GM19438 (cell line): ENCODE results near the gene CA5A.
A peak's percentile ranks its signal among the peaks of the same experiment; 100 is the strongest.

ENCODE experiments used
- ATAC-seq: cut with Tn5 transposase; IDR thresholded peaks from one replicate; pipeline ENCODE4 v1.9.1; 2021; ENCODE audit warnings: low read depth; ENCODE audit not compliant: unreplicated experiment

The CA5A gene

DNA sequence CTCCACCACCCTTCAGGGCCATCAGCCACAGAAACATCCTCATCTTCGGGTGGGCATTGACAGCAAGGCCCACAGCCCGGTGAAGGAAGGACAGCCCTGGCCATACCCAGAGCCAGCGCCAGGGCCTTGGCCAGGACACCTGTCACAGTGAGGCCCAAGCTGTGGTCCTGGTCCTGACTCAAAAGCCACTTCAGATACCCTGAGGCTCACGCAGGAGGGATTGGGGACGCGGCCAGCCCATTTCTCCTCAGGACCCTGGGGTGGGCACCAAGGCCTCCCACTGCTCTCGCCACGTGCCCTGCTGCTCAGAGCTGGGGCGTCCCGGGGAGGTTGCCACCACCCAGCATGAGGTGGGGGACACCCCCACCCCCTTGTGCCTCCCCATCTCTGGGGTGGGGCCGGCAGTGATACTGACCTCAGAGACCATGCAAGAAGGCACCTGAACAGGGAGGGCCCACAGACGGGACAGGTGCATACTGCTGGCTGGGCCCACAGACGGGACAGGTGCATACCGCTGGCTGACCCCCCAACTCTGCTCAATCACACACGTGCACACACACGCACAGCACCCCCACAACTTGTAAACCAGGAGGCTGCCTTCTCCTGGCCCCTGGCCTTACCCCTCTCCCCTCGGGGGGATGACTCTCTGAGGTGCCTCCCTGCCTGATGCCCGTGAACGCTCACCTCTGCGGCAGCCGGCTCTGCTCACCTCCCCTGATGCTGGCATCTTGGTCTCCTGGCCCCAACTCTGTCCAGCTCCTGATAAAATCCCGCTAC is 81.2 kb downstream of the CA5A start:
- ATAC-seq: no peak

GRCh38 chr16:87854053-87854906 is 82.0 kb downstream of the CA5A start:
- ATAC-seq: no peak

- peak; percentile 55 for ATAC-seq
These were observed 82.8 kb downstream of the CA5A start for GRCh38 chr16:87853411-87854052.

- ATAC-seq: no peak
These were observed 84.7 kb downstream of the CA5A start for GRCh38 chr16:87851601-87852000.

GRCh38 chr16:87851141-87851587 is 85.2 kb downstream of the CA5A start:
- ATAC-seq: no peak

GRCh38 chr16:87850009-87851006 is 86.0 kb downstream of the CA5A start:
- no peak for ATAC-seq

- no peak for ATAC-seq
These were observed 86.8 kb downstream of the CA5A start for GRCh38 chr16:87849419-87850008.

DNA sequence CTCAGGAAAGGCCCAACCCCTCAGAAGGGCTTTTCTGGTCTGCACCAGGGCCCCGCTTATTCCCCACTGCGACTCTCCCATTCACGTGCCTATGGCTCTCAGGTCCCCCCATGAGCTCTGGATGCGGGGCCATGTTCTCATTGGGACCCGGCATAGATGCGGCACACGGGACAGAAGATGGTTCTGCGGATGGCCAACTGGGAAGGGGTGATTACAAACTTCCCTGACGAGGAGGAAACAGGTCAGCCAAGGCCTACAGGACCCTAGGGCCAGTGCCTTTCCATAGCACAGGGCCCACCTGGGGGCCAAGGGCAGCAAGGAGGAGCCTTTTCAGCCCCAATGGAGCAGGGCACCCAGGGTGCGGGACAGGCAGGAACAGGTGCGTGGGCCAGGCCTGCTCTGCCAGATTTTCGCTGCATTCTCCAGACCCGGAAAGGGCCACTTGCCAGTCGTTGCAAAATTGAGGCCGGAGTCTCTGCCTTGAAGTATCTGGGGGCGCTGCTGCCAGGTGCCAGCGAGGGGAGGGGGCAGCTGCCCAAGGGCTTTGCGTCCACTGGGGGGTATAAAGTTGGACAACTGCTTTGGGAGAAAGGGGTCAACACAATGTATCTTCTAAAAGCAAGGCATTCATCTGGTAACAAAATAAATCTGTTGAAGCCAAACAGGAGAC is 87.5 kb downstream of the CA5A start:
- no peak for ATAC-seq

GRCh38 chr16:87847785-87848675 is 88.3 kb downstream of the CA5A start:
- no peak for ATAC-seq

GRCh38 chr16:87847467-87847784 is 88.9 kb downstream of the CA5A start:
- ATAC-seq: no peak

GRCh38 chr16:87846705-87847466 is 89.4 kb downstream of the CA5A start:
- ATAC-seq: no peak

GRCh38 chr16:87845807-87846619 is 90.3 kb downstream of the CA5A start:
- no peak for ATAC-seq

GRCh38 chr16:87845213-87845612 is 91.1 kb downstream of the CA5A start:
- ATAC-seq: no peak

- ATAC-seq: no peak
These were observed 91.5 kb downstream of the CA5A start for GRCh38 chr16:87844809-87845208.

DNA sequence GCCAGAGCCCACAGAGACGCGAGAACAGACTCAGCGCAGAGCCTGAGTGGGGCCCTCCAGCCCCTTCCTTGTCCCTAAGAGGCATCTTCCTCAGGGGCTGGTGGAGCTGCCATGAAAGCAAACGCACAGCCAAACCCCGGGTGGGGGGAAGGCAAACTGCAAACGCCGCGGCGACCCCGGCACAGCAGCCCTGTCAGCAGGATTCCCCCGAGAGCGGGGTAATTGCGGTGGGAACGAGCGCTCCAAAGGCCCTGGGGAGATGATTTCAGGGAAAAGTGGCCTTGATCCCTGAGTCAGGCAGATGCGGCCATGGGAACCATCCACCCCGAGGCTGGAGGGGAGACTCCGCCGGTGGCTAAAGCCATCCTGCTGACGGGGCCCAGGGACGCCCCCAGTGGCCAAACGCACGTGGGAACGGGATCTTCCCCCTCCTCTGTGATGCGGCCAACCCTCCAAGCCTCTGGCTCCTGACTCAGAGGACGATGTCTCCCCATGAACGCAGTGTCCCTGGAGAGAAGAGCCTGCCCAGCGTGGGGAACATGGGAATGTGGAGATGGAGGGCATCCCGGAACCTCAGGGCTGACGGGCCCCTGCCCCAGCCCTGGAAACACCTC is 92.1 kb downstream of the CA5A start:
- ATAC-seq: no peak

DNA sequence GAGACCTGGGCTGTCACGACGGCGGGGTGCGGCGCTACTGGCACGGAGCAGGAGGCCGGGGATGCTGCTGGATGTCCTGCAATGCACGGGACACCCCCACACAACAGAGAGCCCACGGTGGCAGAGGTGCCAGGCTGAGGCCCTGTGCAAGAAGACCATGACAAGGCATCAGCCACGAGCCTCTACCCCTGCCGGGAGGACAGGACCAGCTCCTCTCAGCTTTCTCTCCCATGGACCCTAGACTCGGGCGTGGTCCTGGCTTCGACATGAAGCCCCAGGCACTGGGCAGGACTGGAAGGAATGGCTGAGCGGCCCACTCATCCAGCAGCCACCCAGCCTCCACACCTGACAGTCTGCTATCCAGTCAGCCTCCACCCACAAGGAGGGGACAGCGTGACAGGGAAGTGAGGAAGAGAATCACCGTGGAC is 92.6 kb downstream of the CA5A start:
- no peak for ATAC-seq
